Omental fat pad (tissue), 4 donors: ENCODE results near the gene PCDHGB1. TPM values are rescaled to one million over a fixed set of nuclear protein-coding genes. Genes with fewer than 3 reads are reported as not detected.
"Not testable (repeated sequence)": the region's sequence is repeated elsewhere in the genome, so short reads cannot be mapped to it uniquely, and the experiment has no call there.

Source experiments
- ATAC-seq: fragments of 150-250 bp; one replicate; pipeline ENCODE4 v1.9.1; 2016; ENCODE audit warnings: mild to moderate bottlenecking, moderate library complexity; ENCODE audit not compliant: low FRiP score
- DNase-seq: peaks from one replicate; pipeline ENCODE4 v3.0.0-alpha.2; 2019; ENCODE audit warnings: low spot score
- total RNA-seq, 4 donors: library from RNA; depleted of rRNA; stranded (reverse); fragments of >200 nt; gene quantifications; one replicate each; pipeline ENCODE4 v1.1.0, GENCODE V29; 2016
- TF ChIP-seq, protein P1 (sequence below), 3 donors: fragments of 450-650 bp; IDR thresholded peaks; one replicate each; pipeline ENCODE4 v1.5.1; 2016 to 2017; ENCODE audit warnings: antibody characterized with exemption in 3 of 3, mild to moderate bottlenecking in 3 of 3, moderate library complexity in 2 of 3

Gene PCDHGB1
- total RNA-seq, 4 donors from 2014 or later, result 1.4 to 6.0 (median 2.2) TPM

GRCh38 chr5:141320225-141321169 is 29.4 kb upstream of the PCDHGB1 start, which contains the start of gene TAF7:
TAF7 (minus strand) TSS chr5:141320784; CDS start chr5:141320044, 740 bp downstream.
- DNase-seq, result peak; percentile 50
- peak; percentile 98 for ATAC-seq
- TF ChIP-seq, protein P1, sequence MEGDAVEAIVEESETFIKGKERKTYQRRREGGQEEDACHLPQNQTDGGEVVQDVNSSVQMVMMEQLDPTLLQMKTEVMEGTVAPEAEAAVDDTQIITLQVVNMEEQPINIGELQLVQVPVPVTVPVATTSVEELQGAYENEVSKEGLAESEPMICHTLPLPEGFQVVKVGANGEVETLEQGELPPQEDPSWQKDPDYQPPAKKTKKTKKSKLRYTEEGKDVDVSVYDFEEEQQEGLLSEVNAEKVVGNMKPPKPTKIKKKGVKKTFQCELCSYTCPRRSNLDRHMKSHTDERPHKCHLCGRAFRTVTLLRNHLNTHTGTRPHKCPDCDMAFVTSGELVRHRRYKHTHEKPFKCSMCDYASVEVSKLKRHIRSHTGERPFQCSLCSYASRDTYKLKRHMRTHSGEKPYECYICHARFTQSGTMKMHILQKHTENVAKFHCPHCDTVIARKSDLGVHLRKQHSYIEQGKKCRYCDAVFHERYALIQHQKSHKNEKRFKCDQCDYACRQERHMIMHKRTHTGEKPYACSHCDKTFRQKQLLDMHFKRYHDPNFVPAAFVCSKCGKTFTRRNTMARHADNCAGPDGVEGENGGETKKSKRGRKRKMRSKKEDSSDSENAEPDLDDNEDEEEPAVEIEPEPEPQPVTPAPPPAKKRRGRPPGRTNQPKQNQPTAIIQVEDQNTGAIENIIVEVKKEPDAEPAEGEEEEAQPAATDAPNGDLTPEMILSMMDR (IDR thresholded peaks at IDR 0.05), result peak in 1 of 3 donors; percentile 12

DNA sequence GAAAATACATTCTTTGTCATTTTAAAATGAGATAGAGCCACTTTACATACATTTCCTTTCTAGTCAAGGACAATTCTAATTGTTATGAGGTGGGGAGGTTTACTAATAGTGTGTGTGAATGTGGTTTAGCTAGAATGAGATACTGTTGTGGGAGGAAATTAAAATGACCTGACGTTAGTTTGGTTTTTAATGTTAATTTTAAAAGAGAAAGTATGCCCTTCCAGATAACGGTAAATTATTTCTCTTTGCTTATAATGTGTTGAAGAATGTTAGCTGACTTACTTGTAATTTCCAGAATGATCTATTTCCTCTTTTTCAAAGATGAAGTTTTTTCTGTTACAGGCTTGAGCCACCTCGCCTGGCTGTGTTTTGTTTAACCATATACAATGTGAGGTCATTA is 27.6 kb upstream of the PCDHGB1 start:
- TF ChIP-seq, protein P1 (IDR thresholded peaks at IDR 0.05), result no peak
- DNase-seq (no peak), ATAC-seq (no peak)

DNA sequence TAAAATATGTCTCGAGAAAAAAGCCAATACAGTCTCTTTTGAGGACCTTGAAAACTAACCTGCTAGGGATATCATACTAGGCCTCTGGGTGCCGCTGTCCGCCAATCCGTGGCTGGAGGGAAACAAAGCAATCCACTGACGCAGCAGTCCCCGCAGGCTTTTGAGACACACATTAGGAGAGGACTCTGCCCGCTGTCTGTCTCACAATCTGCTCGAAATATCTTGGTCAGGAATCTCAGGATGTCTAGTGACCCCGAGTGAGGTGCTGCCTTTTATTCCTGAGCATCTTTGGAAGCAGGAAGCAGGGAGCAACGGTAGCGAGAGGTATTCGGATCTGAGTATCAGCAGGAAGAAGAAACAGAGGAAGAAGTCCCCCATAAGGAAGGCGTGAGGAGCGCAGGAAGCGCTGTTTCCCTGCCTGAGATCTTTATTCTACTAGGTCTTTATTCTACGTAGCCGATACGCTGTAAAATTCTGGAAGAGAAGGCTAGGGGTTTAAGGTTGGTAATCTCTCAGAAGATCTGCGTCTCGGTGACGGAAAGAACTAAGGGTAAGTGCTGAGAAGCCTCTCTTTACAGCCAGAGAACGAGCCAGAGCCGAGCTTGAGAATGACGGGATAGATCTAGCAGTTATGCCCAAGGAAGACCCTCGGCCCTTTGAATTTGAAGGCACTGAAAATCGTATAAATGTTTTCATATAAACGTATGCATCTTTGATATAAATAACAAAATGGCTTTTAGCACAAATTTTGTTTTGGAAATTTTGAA is 23.6 kb upstream of the PCDHGB1 start:
- DNase-seq, result no peak
- ATAC-seq, result peak; percentile 54
- TF ChIP-seq, protein P1 (IDR thresholded peaks at IDR 0.05), result no peak

DNA sequence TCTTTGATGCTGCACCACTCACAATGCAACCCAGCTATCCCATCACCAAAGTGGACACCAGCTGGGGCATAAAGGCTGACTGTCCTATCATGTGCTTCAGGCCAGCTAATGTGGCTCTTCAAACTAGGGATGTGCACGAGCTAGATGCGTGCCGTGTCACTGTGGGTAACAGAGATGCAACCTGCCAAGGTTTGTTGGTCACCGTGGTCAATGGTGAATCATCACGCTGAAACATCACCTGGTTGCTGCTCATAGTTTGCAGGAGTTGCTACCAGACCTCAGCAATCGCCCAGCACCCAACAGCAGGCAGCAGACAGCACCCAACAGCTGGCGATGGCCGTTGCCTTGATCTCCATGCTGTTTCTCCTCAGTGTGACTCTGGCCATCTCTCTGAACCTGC is 21.7 kb upstream of the PCDHGB1 start:
- ATAC-seq (no peak), DNase-seq (no peak)
- TF ChIP-seq, protein P1 (IDR thresholded peaks at IDR 0.05), result no peak

DNA sequence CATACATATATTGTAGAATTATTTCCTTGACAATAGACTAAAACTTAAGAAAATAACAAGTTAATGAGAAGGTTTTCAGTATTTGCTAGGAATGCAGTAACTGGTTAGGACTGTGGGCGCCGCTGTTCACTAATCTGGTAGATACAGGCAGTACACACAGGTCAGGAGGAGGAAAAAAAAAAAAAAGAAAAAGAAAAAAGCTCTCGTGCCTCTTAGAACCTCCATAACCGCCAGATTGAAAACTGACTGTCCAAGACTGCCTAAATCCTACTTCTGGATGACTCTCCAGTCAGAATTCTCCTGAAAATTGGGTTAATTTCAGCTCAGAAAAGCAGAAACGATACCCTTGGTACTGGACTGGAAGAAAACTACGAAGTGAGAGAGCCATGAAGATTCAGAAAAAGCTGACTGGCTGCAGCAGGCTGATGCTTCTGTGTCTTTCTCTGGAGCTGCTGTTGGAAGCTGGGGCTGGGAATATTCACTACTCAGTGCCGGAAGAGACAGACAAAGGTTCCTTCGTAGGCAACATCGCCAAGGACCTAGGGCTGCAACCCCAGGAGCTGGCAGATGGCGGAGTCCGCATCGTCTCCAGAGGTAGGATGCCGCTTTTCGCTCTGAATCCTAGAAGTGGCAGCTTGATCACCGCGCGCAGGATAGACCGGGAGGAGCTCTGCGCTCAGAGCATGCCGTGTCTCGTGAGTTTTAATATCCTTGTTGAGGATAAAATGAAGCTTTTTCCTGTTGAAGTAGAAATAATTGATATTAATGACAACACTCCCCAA is 19.4 kb upstream of the PCDHGB1 start, which contains the start of gene PCDHGA1:
TSS of gene PCDHGA1 (plus strand) at position 216 of the 782 bp plus-strand sequence.
- no peak for DNase-seq
- ATAC-seq, result no peak
- TF ChIP-seq, protein P1 (IDR thresholded peaks at IDR 0.05), result no peak

DNA sequence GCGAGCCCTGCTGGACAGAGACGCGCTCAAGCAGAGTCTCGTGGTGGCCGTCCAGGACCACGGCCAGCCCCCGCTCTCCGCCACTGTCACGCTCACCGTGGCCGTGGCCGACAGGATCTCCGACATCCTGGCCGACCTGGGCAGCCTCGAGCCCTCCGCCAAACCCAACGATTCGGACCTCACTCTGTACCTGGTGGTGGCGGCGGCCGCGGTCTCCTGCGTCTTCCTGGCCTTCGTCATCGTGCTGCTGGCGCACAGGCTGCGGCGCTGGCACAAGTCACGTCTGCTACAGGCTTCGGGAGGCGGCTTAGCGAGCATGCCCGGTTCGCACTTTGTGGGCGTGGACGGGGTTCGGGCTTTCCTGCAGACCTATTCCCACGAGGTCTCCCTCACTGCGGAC is 17.3 kb upstream of the PCDHGB1 start:
- not testable (repeated sequence) for ATAC-seq, DNase-seq
